MM.1S (cell line): Measurements from ENCODE around the gene TPSD1.
"Not testable (repeated sequence)": the region's sequence is repeated elsewhere in the genome, so short reads cannot be mapped to it uniquely, and the experiment has no call there.

Experiments
- EZH2phosphoT487 ChIP-seq: fragments of 300-600 bp; sonication (generic); IDR thresholded peaks from 2 replicates; pipeline ENCODE4 v1.6.1; 2018; ENCODE audit warnings: antibody characterized with exemption, low read length
- TF ChIP-seq, protein P1 (sequence below): fragments of 300-600 bp; sonication (generic); IDR thresholded peaks from 2 replicates; pipeline ENCODE4 v1.5.1; 2016; ENCODE audit warnings: antibody characterized with exemption, low read length, mixed read lengths

DNA sequence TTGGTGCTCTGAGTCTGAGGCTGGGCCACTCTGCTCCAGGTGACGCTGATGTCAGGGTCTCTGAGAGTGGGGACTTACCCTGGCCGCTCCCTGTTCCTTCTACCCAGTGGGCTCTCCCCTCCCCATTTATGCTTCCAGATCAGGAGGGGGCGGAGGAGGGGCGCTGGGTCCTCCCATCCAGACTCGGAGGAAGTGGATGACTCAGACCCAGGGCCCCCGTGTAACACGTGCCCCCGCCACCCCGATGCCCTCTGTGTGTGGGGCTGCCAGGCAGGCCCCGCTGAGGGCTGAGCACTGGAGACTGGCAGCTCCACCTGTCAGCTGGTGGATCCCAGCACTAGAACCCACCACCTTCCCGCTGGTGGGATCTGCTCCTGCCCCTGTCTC lies 25.8 kb upstream of the TPSD1 start, which contains the start of gene TPSB2:
- TF ChIP-seq, protein P1, sequence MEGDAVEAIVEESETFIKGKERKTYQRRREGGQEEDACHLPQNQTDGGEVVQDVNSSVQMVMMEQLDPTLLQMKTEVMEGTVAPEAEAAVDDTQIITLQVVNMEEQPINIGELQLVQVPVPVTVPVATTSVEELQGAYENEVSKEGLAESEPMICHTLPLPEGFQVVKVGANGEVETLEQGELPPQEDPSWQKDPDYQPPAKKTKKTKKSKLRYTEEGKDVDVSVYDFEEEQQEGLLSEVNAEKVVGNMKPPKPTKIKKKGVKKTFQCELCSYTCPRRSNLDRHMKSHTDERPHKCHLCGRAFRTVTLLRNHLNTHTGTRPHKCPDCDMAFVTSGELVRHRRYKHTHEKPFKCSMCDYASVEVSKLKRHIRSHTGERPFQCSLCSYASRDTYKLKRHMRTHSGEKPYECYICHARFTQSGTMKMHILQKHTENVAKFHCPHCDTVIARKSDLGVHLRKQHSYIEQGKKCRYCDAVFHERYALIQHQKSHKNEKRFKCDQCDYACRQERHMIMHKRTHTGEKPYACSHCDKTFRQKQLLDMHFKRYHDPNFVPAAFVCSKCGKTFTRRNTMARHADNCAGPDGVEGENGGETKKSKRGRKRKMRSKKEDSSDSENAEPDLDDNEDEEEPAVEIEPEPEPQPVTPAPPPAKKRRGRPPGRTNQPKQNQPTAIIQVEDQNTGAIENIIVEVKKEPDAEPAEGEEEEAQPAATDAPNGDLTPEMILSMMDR, result not testable (repeated sequence)
- TF ChIP-seq EZH2phosphoT487, result not testable (repeated sequence)
